HG03439 (cell line): ENCODE results near the gene PCDH9.

Source experiments
- ATAC-seq: cut with Tn5 transposase; IDR thresholded peaks from one replicate; pipeline ENCODE4 v1.9.1; 2021; ENCODE audit warnings: mild to moderate bottlenecking, moderate library complexity; ENCODE audit not compliant: unreplicated experiment

Gene PCDH9

GRCh38 chr13:66362485-66362884 is 867.7 kb downstream of the PCDH9 start:
- ATAC-seq = no peak

- no peak for ATAC-seq
Measured at GRCh38 chr13:66359910-66360552, 870.1 kb downstream of the PCDH9 start.

GRCh38 chr13:66359393-66359792 is 870.7 kb downstream of the PCDH9 start:
- no peak for ATAC-seq

GRCh38 chr13:66358564-66358963 is 871.6 kb downstream of the PCDH9 start:
- ATAC-seq = no peak

GRCh38 chr13:66357463-66357862 is 872.7 kb downstream of the PCDH9 start:
- no peak for ATAC-seq

- no peak for ATAC-seq
Measured at GRCh38 chr13:66354879-66355751, 875.0 kb downstream of the PCDH9 start.

GRCh38 chr13:66353664-66354063 is 876.5 kb downstream of the PCDH9 start:
- no peak for ATAC-seq

GRCh38 chr13:66349966-66350365 is 880.2 kb downstream of the PCDH9 start:
- ATAC-seq = no peak

GRCh38 chr13:66348745-66349690 is 881.1 kb downstream of the PCDH9 start:
- ATAC-seq = no peak

- ATAC-seq = no peak
Measured at GRCh38 chr13:66347486-66348117, 882.5 kb downstream of the PCDH9 start.

GRCh38 chr13:66345971-66346370 is 884.2 kb downstream of the PCDH9 start:
- ATAC-seq = no peak

GRCh38 chr13:66345518-66345810 is 884.7 kb downstream of the PCDH9 start:
- no peak for ATAC-seq

GRCh38 chr13:66344805-66345517 is 885.2 kb downstream of the PCDH9 start:
- ATAC-seq = no peak

- no peak for ATAC-seq
Measured at GRCh38 chr13:66343224-66343828, 886.8 kb downstream of the PCDH9 start.

- no peak for ATAC-seq
Measured at GRCh38 chr13:66341635-66342377, 888.3 kb downstream of the PCDH9 start.

- ATAC-seq = no peak
Measured at GRCh38 chr13:66339214-66339613, 890.9 kb downstream of the PCDH9 start.

- no peak for ATAC-seq
Measured at GRCh38 chr13:66338542-66338941, 891.6 kb downstream of the PCDH9 start.

- no peak for ATAC-seq
Measured at GRCh38 chr13:66335626-66336025, 894.5 kb downstream of the PCDH9 start.

GRCh38 chr13:66329988-66330451 is 900.1 kb downstream of the PCDH9 start:
- no peak for ATAC-seq
